Measurements from ENCODE around the gene TRPM1.

The TRPM1 gene

DNA sequence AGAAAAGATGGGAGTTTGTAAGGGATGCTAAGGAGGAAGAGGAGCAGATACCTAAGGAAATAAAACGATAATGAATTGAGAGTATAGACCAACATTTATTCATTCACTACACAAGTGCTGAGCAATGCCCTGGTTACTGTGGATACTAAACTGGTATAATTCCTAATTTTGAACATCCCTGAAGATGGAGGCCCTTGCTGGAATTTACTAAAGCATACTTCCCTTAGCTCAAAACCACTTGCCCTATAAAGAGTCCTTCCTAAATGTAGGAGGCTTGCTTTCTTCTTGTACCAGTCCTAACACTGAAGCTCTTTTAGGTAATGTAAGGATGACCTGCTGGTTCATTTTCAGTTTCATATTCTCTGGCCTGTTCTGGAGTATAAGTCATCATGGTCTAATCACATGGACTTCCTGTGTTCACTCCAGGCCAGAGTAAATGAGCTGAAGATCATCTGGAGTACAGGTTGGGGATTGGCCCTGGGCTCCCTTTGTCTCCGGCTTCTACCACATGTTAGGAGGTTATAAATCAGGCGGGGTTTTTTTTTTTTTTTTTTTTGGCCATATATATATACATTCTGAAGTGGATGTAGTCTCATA lies 70.0 kb downstream of the TRPM1 start:
- no peak overlapping the region for H3K4me3 ChIP-seq (ENCODE audit: low read length)

GRCh38 chr15:31027910-31028578 lies 73.5 kb downstream of the TRPM1 start:
- 96% methylated on average over 7 of the region's 8 CpGs for WGBS
- Histone ChIP-seq H3K27ac (ENCODE audit: low read depth, low read length) (no peak overlapping the region), H3K27me3 (ENCODE audit: insufficient read depth, low read length) (no peaks in the 10 kb centered on the region), H3K9ac (ENCODE audit: low read depth, low read length) (no peak overlapping the region), H3K36me3 (ENCODE audit: insufficient read depth, low read length) (no peaks in the 10 kb centered on the region), H3K4me1 (ENCODE audit: insufficient read depth, low read length) (peaks cover 19% of the 10 kb centered on the region), H3K4me3 (ENCODE audit: low read length) (no peak overlapping the region), H3K9me3 (ENCODE audit: insufficient read depth, low read depth, low read length) (no peaks in the 10 kb centered on the region)

More for the DNA sequence above, 70.0 kb downstream of the TRPM1 start:
- H3K9me3 ChIP-seq (ENCODE audit: insufficient read depth, low read depth, low read length) = no peaks in the 10 kb centered on the region
- H3K36me3 ChIP-seq (ENCODE audit: insufficient read depth, low read length) = no peaks in the 10 kb centered on the region
- no peaks in the 10 kb centered on the region for H3K27me3 ChIP-seq (ENCODE audit: insufficient read depth, low read length)
- H3K9ac ChIP-seq (ENCODE audit: low read depth, low read length) = no peak overlapping the region
- WGBS = 100% methylated on average over 1 of the region's 3 CpGs
- H3K4me1 ChIP-seq (ENCODE audit: insufficient read depth, low read length) = no peaks in the 10 kb centered on the region
- H3K27ac ChIP-seq (ENCODE audit: low read depth, low read length) = no peak overlapping the region

DNA sequence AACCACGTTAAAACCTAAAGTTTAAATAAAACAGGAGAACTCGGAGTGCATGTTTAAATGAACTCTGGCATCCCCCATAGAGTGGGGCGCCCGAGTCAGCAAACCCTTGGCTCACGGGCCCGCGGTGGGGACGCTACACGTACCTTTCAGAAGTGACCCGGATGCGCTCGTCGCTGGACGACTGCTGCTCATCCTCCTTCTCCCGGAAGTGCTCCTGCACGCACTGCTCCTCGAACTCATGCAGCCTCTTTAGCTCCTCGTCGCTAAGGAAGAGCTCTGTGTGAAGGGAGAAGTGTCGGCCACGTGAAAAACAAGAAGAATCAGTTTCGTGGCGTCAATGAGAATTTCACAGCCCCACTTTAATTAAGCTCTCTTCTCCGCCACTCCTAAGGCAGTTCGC lies 75.5 kb downstream of the TRPM1 start:
- Histone ChIP-seq H3K36me3 (ENCODE audit: insufficient read depth, low read length) (no peaks in the 10 kb centered on the region), H3K27me3 (ENCODE audit: insufficient read depth, low read length) (no peaks in the 10 kb centered on the region), H3K9ac (ENCODE audit: low read depth, low read length) (no peak overlapping the region), H3K9me3 (ENCODE audit: insufficient read depth, low read depth, low read length) (no peaks in the 10 kb centered on the region), H3K4me3 (ENCODE audit: low read length) (no peak overlapping the region), H3K27ac (ENCODE audit: low read depth, low read length) (no peak overlapping the region), H3K4me1 (ENCODE audit: insufficient read depth, low read length) (peaks cover 21% of the 10 kb centered on the region)
- WGBS = 94% methylated on average over 25 of the region's 25 CpGs

GRCh38 chr15:31024979-31025378 lies 76.5 kb downstream of the TRPM1 start:
- H3K36me3 ChIP-seq (ENCODE audit: insufficient read depth, low read length) = no peaks in the 10 kb centered on the region
- peaks cover 21% of the 10 kb centered on the region for H3K4me1 ChIP-seq (ENCODE audit: insufficient read depth, low read length)
- no peaks in the 10 kb centered on the region for H3K27me3 ChIP-seq (ENCODE audit: insufficient read depth, low read length)
- H3K4me3 ChIP-seq (ENCODE audit: low read length) = no peak overlapping the region
- no peak overlapping the region for H3K9ac ChIP-seq (ENCODE audit: low read depth, low read length)
- peak overlapping the region; percentile 41; the same call in 1 of the 2 replicates for H3K27ac ChIP-seq (ENCODE audit: low read depth, low read length)
- H3K9me3 ChIP-seq (ENCODE audit: insufficient read depth, low read depth, low read length) = no peaks in the 10 kb centered on the region
- WGBS = 71% methylated on average over 3 of the region's 3 CpGs

DNA sequence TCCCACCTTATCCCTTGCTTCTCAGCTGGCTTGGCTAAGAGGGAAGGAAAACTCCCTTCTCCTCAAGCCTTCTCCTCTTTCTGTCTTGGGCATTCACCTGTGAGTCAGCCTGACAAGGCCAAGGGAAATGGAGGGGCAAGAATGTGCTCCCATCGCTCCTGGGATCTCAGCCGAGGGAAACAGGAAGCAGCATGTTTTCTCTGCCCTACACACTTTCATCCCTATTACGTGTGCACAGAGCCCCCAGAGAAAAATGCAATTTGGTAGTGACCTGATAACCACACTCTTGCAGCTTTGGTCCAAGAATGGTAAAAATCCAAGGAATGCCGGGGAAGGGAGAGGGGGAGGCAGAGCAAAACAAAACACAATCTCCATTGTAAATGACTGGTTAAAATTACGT lies 77.2 kb downstream of the TRPM1 start:
- no peak overlapping the region for H3K4me3 ChIP-seq (ENCODE audit: low read length)
- H3K9ac ChIP-seq (ENCODE audit: low read depth, low read length) = no peak overlapping the region
- WGBS = 30% methylated on average over 4 of the region's 5 CpGs
- no peaks in the 10 kb centered on the region for H3K27me3 ChIP-seq (ENCODE audit: insufficient read depth, low read length)
- peak overlapping the region; percentile 66; the same call in 1 of the 2 replicates for H3K27ac ChIP-seq (ENCODE audit: low read depth, low read length)
- H3K4me1 ChIP-seq (ENCODE audit: insufficient read depth, low read length) = peaks cover 21% of the 10 kb centered on the region
- H3K36me3 ChIP-seq (ENCODE audit: insufficient read depth, low read length) = no peaks in the 10 kb centered on the region
- H3K9me3 ChIP-seq (ENCODE audit: insufficient read depth, low read depth, low read length) = no peaks in the 10 kb centered on the region

DNA sequence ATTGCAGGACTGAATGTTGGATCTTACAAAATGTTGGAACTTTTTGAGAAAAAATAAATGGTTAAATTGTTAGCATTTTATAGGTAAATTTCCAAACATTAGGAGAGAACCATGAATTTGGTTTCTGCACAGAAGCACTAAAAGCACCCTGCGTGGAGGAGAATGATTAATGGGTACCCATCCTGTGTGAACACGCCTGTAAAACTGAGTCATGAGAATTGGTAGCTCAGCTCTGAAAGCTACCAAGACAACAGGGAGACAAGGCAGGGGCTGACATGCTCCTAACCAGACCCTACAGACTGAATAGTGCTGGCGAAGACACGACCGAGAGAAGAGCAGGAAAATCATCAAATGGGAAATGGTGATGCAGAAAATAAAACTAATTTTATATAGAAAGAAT lies 77.7 kb downstream of the TRPM1 start:
- no peaks in the 10 kb centered on the region for H3K36me3 ChIP-seq (ENCODE audit: insufficient read depth, low read length)
- H3K27me3 ChIP-seq (ENCODE audit: insufficient read depth, low read length) = no peaks in the 10 kb centered on the region
- H3K9me3 ChIP-seq (ENCODE audit: insufficient read depth, low read depth, low read length) = no peaks in the 10 kb centered on the region
- 89% methylated on average over 2 of the region's 5 CpGs for WGBS
- H3K27ac ChIP-seq (ENCODE audit: low read depth, low read length) = peak overlapping the region; percentile 66; the same call in 1 of the 2 replicates
- H3K4me1 ChIP-seq (ENCODE audit: insufficient read depth, low read length) = peaks cover 21% of the 10 kb centered on the region
- H3K4me3 ChIP-seq (ENCODE audit: low read length) = no peak overlapping the region
- no peak overlapping the region for H3K9ac ChIP-seq (ENCODE audit: low read depth, low read length)

- H3K36me3 ChIP-seq (ENCODE audit: insufficient read depth, low read length) = no peaks in the 10 kb centered on the region
- H3K4me3 ChIP-seq (ENCODE audit: low read length) = no peak overlapping the region
- no peak overlapping the region for H3K27ac ChIP-seq (ENCODE audit: low read depth, low read length)
- 98% methylated on average over 5 of the region's 5 CpGs for WGBS
- H3K4me1 ChIP-seq (ENCODE audit: insufficient read depth, low read length) = peaks cover 21% of the 10 kb centered on the region
- H3K9ac ChIP-seq (ENCODE audit: low read depth, low read length) = no peak overlapping the region
- no peaks in the 10 kb centered on the region for H3K9me3 ChIP-seq (ENCODE audit: insufficient read depth, low read depth, low read length)
- H3K27me3 ChIP-seq (ENCODE audit: insufficient read depth, low read length) = no peaks in the 10 kb centered on the region
Observed at GRCh38 chr15:31021067-31021665, 80.4 kb downstream of the TRPM1 start.

DNA sequence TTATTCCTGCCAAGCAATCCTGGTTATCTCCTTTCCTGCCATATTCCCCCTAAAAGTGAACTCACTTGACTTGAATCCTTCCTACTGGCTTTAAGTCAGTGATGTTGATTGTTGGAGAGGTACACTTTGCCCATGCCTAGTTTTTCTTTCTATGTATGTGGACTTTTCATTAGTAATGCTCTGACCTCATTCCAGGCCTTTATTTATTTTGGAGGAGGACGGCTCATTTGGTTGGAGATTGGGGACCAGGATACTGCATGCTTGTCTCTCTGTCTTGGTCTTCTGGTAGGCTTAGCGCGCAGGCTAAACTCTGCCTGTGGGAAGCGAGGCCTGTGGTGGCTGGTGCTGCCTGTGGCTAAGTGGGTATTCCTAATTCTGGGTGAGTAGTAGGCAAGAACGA lies 81.0 kb downstream of the TRPM1 start:
- Histone ChIP-seq H3K9me3 (ENCODE audit: insufficient read depth, low read depth, low read length) (no peaks in the 10 kb centered on the region), H3K36me3 (ENCODE audit: insufficient read depth, low read length) (no peaks in the 10 kb centered on the region), H3K27ac (ENCODE audit: low read depth, low read length) (no peak overlapping the region), H3K9ac (ENCODE audit: low read depth, low read length) (no peak overlapping the region), H3K4me1 (ENCODE audit: insufficient read depth, low read length) (peaks cover 22% of the 10 kb centered on the region), H3K4me3 (ENCODE audit: low read length) (no peak overlapping the region), H3K27me3 (ENCODE audit: insufficient read depth, low read length) (no peaks in the 10 kb centered on the region)
- 92% methylated on average over 5 of the region's 5 CpGs for WGBS

DNA sequence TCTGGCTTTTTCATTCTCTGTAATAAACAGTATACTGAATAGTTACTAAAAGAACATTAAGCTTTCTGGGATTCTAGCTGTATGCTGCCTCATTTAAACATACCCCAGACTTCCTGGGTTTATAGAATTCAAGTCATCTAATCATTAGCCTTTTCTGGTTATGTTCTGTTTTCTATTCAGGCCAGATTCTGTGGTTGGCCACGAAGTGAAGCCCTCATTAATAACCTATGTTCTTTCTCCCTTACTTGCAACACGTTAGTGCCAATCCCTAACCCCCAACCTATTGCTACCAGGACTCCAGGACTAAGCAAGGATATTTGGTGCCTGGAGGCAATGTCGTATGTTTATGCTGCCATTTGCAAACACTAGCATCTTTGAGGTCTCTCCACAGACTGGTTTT lies 81.5 kb downstream of the TRPM1 start:
- WGBS = 93% methylated on average over 3 of the region's 3 CpGs
- H3K27me3 ChIP-seq (ENCODE audit: insufficient read depth, low read length) = no peaks in the 10 kb centered on the region
- peaks cover 20% of the 10 kb centered on the region for H3K4me1 ChIP-seq (ENCODE audit: insufficient read depth, low read length)
- no peak overlapping the region for H3K9ac ChIP-seq (ENCODE audit: low read depth, low read length)
- H3K9me3 ChIP-seq (ENCODE audit: insufficient read depth, low read depth, low read length) = no peaks in the 10 kb centered on the region
- no peaks in the 10 kb centered on the region for H3K36me3 ChIP-seq (ENCODE audit: insufficient read depth, low read length)
- no peak overlapping the region for H3K4me3 ChIP-seq (ENCODE audit: low read length)
- H3K27ac ChIP-seq (ENCODE audit: low read depth, low read length) = no peak overlapping the region

DNA sequence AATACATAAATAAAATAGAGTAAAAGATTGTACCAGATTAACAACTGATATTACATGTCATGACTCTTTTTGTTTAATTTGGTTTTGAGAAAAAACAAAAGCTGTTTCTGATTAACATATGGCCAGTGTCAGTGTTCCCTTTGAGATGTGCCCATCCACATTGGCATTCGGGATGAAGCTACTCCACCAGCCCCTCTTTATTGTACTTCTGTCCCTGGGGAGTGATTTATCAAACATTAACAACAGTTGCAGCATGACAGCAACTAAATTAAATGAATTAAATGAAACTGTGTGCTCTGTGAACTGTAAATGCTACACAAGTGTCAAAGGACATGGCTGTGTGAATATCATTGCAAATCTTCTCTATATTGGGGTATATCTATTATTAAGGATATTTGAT lies 84.2 kb downstream of the TRPM1 start:
- H3K9ac ChIP-seq (ENCODE audit: low read depth, low read length) = no peak overlapping the region
- H3K36me3 ChIP-seq (ENCODE audit: insufficient read depth, low read length) = no peaks in the 10 kb centered on the region
- no peak overlapping the region for H3K4me3 ChIP-seq (ENCODE audit: low read length)
- WGBS = 92% methylated on average over 1 of the region's 1 CpG
- H3K27ac ChIP-seq (ENCODE audit: low read depth, low read length) = no peak overlapping the region
- H3K4me1 ChIP-seq (ENCODE audit: insufficient read depth, low read length) = peaks cover 14% of the 10 kb centered on the region
- no peaks in the 10 kb centered on the region for H3K27me3 ChIP-seq (ENCODE audit: insufficient read depth, low read length)
- H3K9me3 ChIP-seq (ENCODE audit: insufficient read depth, low read depth, low read length) = peaks cover 5% of the 10 kb centered on the region; the same call in 1 of the 2 replicates

DNA sequence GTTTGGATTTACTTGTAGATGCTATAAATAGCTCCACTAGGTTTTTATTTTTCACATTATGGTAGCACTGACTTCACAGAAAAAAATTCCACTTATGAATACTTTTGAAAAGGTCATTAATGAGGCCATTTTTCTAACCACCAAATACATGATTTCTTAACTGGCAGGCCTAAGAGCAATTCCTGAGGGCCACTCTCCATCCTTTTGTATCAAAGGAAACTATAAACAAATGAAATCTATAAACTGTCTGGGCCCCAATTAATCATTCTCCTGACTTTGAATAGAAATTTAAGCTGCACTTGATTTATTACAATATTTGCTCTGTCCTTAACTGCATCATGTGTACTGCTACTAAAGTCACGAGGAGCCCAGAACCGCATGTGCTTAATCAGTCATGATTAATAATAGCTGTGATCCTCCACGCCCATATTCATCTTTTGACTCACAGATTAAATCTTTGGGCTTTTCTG lies 85.0 kb downstream of the TRPM1 start:
- Histone ChIP-seq H3K4me1 (ENCODE audit: insufficient read depth, low read length) (peaks cover 14% of the 10 kb centered on the region), H3K36me3 (ENCODE audit: insufficient read depth, low read length) (no peaks in the 10 kb centered on the region), H3K27ac (ENCODE audit: low read depth, low read length) (no peak overlapping the region), H3K27me3 (ENCODE audit: insufficient read depth, low read length) (no peaks in the 10 kb centered on the region), H3K9me3 (ENCODE audit: insufficient read depth, low read depth, low read length) (peaks cover 11% of the 10 kb centered on the region), H3K9ac (ENCODE audit: low read depth, low read length) (no peak overlapping the region), H3K4me3 (ENCODE audit: low read length) (no peak overlapping the region)
- WGBS = 92% methylated on average over 3 of the region's 3 CpGs

Measured in HUES64 (cell line).